GM23338 (cell line): ENCODE data around the gene NUP98. TPM values are rescaled to one million over a fixed set of nuclear protein-coding genes. Genes with fewer than 3 reads are reported as not detected.
A peak's percentile ranks its signal among the peaks of the same experiment; 100 is the strongest.

Experiments
- ATAC-seq: fragments of 200-7000 bp; cut with Tn5 transposase; 3 replicates; pipeline ENCODE4 v1.9.1; 2020
- DNase-seq: peaks from one replicate; pipeline ENCODE4 v3.0.0-alpha.2; 2015; ENCODE audit warnings: low spot score
- H2AFZ ChIP-seq: fragments of 200-600 bp; sonication (generic); 2 replicates; pipeline ENCODE4 v1.8.0; 2016; ENCODE audit warnings: antibody characterized with exemption, mild to moderate bottlenecking, moderate library complexity
- H3F3A ChIP-seq: fragments of 200-600 bp; sonication (generic); replicated peaks from 2 replicates; pipeline ENCODE4 v1.8.0; 2017; ENCODE audit warnings: antibody characterized with exemption, mixed run types, low read depth
- H3K27ac ChIP-seq: fragments of 200-600 bp; sonication (generic); 2 replicates; pipeline ENCODE4 v1.6.1; 2016; ENCODE audit warnings: low read depth
- H3K27me3 ChIP-seq: fragments of 200-600 bp; sonication (generic); 2 replicates; pipeline ENCODE4 v1.8.0; 2016; ENCODE audit warnings: mild to moderate bottlenecking, mixed run types, moderate library complexity; ENCODE audit not compliant: insufficient read depth
- H3K36me3 ChIP-seq: fragments of 200-600 bp; sonication (generic); 2 replicates; pipeline ENCODE4 v1.8.0; 2016; ENCODE audit warnings: mild to moderate bottlenecking; ENCODE audit not compliant: insufficient read depth
- H3K4me1 ChIP-seq: fragments of 200-600 bp; sonication (generic); 2 replicates; pipeline ENCODE4 v1.8.0; 2016; ENCODE audit warnings: mild to moderate bottlenecking, moderate library complexity; ENCODE audit not compliant: insufficient read depth
- H3K4me2 ChIP-seq: fragments of 200-600 bp; sonication (generic); 2 replicates; pipeline ENCODE4 v1.7.1; 2017; ENCODE audit warnings: mixed run types
- H3K4me3 ChIP-seq: fragments of 200-600 bp; sonication (generic); 2 replicates; pipeline ENCODE4 v1.6.1; 2016; ENCODE audit warnings: mixed run types
- H3K79me2 ChIP-seq: fragments of 200-600 bp; sonication (generic); replicated peaks from 2 replicates; pipeline ENCODE4 v1.8.0; 2017; ENCODE audit warnings: mild to moderate bottlenecking; ENCODE audit not compliant: insufficient read depth
- H3K9me2 ChIP-seq: fragments of 200-600 bp; sonication (generic); 2 replicates; pipeline ENCODE4 v1.8.0; 2017; ENCODE audit not compliant: insufficient read depth
- H4K20me1 ChIP-seq: fragments of 200-600 bp; sonication (generic); replicated peaks from 2 replicates; pipeline ENCODE4 v1.8.0; 2017; ENCODE audit warnings: mild to moderate bottlenecking; ENCODE audit not compliant: insufficient read depth
- H3K27ac Mint-ChIP-seq: 2 replicates; pipeline ENCODE4 v1.8.0; 2020; ENCODE audit warnings: inconsistent platforms, mild to moderate bottlenecking, moderate library complexity, mixed read lengths
- H3K27me3 Mint-ChIP-seq: 3 replicates; pipeline ENCODE4 v1.8.0; 2022; ENCODE audit warnings: low read depth, mild to moderate bottlenecking, moderate library complexity, mixed read lengths, inconsistent platforms; ENCODE audit not compliant: insufficient read depth, poor library complexity
- H3K36me3 Mint-ChIP-seq: 3 replicates; pipeline ENCODE4 v1.8.0; 2021; ENCODE audit warnings: low read depth, mild to moderate bottlenecking, inconsistent platforms, moderate library complexity, mixed read lengths
- H3K4me1 Mint-ChIP-seq: 3 replicates; pipeline ENCODE4 v1.8.0; 2020; ENCODE audit warnings: mild to moderate bottlenecking, inconsistent platforms, mixed read lengths
- H3K4me3 Mint-ChIP-seq: 3 replicates; pipeline ENCODE4 v1.8.0; 2021; ENCODE audit warnings: moderate library complexity, mild to moderate bottlenecking, inconsistent platforms, mixed read lengths
- H3K9me3 Mint-ChIP-seq: 3 replicates; pipeline ENCODE4 v1.8.0; 2020; ENCODE audit warnings: moderate library complexity, mild to moderate bottlenecking, inconsistent platforms, mixed read lengths
- CREB1 ChIP-seq: fragments of 250-450 bp; sonication (Bioruptor Pico); IDR thresholded peaks from 2 replicates; pipeline ENCODE4 v1.5.0; 2020; ENCODE audit warnings: low read depth, mild to moderate bottlenecking, moderate library complexity
- ETS1 ChIP-seq: IDR thresholded peaks from 2 replicates; pipeline ENCODE4 v1.6.1; 2016; ENCODE audit warnings: antibody characterized with exemption
- EZH2 ChIP-seq: fragments of 200-600 bp; sonication (generic); IDR thresholded peaks from one replicate; pipeline ENCODE4 v1.8.0; 2017; ENCODE audit warnings: antibody characterized with exemption, mild to moderate bottlenecking, low read depth; ENCODE audit not compliant: unreplicated experiment
- EZH2phosphoT487 ChIP-seq: fragments of 200-600 bp; sonication (generic); IDR thresholded peaks from one replicate; pipeline ENCODE4 v1.8.1; 2018; ENCODE audit warnings: antibody characterized with exemption; ENCODE audit not compliant: unreplicated experiment
- JUNB ChIP-seq: IDR thresholded peaks from one replicate; pipeline ENCODE4 v1.6.1; 2016; ENCODE audit warnings: antibody characterized with exemption; ENCODE audit not compliant: unreplicated experiment
- NANOG ChIP-seq: IDR thresholded peaks from 2 replicates; pipeline ENCODE4 v1.6.1; 2016; ENCODE audit warnings: antibody characterized with exemption, borderline replicate concordance
- POLR2AphosphoS5 ChIP-seq: IDR thresholded peaks from 2 replicates; pipeline ENCODE4 v1.6.1; 2016; ENCODE audit warnings: antibody characterized with exemption, low read depth
- STAT1 ChIP-seq: IDR thresholded peaks from one replicate; pipeline ENCODE4 v1.6.1; 2016; ENCODE audit warnings: antibody characterized with exemption; ENCODE audit not compliant: unreplicated experiment
- ZNF114 ChIP-seq: fragments of 250-450 bp; sonication (Bioruptor Pico); IDR thresholded peaks from 2 replicates; pipeline ENCODE4 v1.5.0; 2020; ENCODE audit warnings: mild to moderate bottlenecking, moderate library complexity
- ZNF331 ChIP-seq: fragments of 250-450 bp; sonication (Bioruptor Pico); IDR thresholded peaks from 2 replicates; pipeline ENCODE4 v1.5.0; 2020; ENCODE audit warnings: low read depth, mild to moderate bottlenecking, moderate library complexity
- polyA plus RNA-seq: library from polyadenylated mRNA; unstranded; fragments of >200 nt; fragmentation: Nextera tagmentation; extraction: Ambion mirVana; gene quantifications from 2 replicates; pipeline ENCODE4 v1.2.1, GENCODE V29; 2016
- total RNA-seq: library from RNA; depleted of rRNA; stranded (reverse); fragments of >200 nt; shearing (Covaris generic); gene quantifications from 2 replicates; pipeline ENCODE4 v1.2.3, GENCODE V29; 2014
- TF ChIP-seq, protein P1 (sequence below): fragments of 250-450 bp; sonication (Bioruptor Pico); IDR thresholded peaks from 2 replicates; pipeline ENCODE4 v1.5.0; 2020; ENCODE audit warnings: mild to moderate bottlenecking, moderate library complexity
- TF ChIP-seq, protein P2 (sequence below): IDR thresholded peaks from one replicate; pipeline ENCODE4 v1.6.1; 2018; ENCODE audit warnings: antibody characterized with exemption; ENCODE audit not compliant: unreplicated experiment
- TF ChIP-seq, protein P3 (sequence below), 2 experiments: fragments of 200-600 bp in 1 of 2; sonication (generic) in 1 of 2; conservative IDR thresholded peaks; 2 replicates each; pipeline versions ENCODE4 v1.5.1 to v1.6.1; 2016 to 2017; ENCODE audit warnings: antibody characterized with exemption in 2 of 2, low read depth in 2 of 2, mild to moderate bottlenecking in 2 of 2, moderate library complexity in 1 of 2

The NUP98 gene
- total and polyA plus RNA-seq, 2 experiments from 2014 or later: 23.9 to 174 TPM

- Mint-ChIP-seq H3K27ac (no peak overlapping the region), H3K36me3 (peaks cover 31% of the 10 kb centered on the region), H3K4me1 (peaks cover 7% of the 10 kb centered on the region; the same call in 2 of the 3 replicates), H3K4me3 (no peak overlapping the region), H3K9me3 (no peaks in the 10 kb centered on the region), H3K27me3 (peaks cover 4% of the 10 kb centered on the region)
- TF ChIP-seq POLR2AphosphoS5 (no peak), NANOG (no peak), ZNF331 (CRISPR knock-in tag) (no peak), EZH2 (no peak), ETS1 (no peak), JUNB (no peak), ZNF114 (no peak), EZH2phosphoT487 (no peak), STAT1 (no peak), CREB1 (CRISPR knock-in tag) (no peak)
- TF ChIP-seq, protein P1, sequence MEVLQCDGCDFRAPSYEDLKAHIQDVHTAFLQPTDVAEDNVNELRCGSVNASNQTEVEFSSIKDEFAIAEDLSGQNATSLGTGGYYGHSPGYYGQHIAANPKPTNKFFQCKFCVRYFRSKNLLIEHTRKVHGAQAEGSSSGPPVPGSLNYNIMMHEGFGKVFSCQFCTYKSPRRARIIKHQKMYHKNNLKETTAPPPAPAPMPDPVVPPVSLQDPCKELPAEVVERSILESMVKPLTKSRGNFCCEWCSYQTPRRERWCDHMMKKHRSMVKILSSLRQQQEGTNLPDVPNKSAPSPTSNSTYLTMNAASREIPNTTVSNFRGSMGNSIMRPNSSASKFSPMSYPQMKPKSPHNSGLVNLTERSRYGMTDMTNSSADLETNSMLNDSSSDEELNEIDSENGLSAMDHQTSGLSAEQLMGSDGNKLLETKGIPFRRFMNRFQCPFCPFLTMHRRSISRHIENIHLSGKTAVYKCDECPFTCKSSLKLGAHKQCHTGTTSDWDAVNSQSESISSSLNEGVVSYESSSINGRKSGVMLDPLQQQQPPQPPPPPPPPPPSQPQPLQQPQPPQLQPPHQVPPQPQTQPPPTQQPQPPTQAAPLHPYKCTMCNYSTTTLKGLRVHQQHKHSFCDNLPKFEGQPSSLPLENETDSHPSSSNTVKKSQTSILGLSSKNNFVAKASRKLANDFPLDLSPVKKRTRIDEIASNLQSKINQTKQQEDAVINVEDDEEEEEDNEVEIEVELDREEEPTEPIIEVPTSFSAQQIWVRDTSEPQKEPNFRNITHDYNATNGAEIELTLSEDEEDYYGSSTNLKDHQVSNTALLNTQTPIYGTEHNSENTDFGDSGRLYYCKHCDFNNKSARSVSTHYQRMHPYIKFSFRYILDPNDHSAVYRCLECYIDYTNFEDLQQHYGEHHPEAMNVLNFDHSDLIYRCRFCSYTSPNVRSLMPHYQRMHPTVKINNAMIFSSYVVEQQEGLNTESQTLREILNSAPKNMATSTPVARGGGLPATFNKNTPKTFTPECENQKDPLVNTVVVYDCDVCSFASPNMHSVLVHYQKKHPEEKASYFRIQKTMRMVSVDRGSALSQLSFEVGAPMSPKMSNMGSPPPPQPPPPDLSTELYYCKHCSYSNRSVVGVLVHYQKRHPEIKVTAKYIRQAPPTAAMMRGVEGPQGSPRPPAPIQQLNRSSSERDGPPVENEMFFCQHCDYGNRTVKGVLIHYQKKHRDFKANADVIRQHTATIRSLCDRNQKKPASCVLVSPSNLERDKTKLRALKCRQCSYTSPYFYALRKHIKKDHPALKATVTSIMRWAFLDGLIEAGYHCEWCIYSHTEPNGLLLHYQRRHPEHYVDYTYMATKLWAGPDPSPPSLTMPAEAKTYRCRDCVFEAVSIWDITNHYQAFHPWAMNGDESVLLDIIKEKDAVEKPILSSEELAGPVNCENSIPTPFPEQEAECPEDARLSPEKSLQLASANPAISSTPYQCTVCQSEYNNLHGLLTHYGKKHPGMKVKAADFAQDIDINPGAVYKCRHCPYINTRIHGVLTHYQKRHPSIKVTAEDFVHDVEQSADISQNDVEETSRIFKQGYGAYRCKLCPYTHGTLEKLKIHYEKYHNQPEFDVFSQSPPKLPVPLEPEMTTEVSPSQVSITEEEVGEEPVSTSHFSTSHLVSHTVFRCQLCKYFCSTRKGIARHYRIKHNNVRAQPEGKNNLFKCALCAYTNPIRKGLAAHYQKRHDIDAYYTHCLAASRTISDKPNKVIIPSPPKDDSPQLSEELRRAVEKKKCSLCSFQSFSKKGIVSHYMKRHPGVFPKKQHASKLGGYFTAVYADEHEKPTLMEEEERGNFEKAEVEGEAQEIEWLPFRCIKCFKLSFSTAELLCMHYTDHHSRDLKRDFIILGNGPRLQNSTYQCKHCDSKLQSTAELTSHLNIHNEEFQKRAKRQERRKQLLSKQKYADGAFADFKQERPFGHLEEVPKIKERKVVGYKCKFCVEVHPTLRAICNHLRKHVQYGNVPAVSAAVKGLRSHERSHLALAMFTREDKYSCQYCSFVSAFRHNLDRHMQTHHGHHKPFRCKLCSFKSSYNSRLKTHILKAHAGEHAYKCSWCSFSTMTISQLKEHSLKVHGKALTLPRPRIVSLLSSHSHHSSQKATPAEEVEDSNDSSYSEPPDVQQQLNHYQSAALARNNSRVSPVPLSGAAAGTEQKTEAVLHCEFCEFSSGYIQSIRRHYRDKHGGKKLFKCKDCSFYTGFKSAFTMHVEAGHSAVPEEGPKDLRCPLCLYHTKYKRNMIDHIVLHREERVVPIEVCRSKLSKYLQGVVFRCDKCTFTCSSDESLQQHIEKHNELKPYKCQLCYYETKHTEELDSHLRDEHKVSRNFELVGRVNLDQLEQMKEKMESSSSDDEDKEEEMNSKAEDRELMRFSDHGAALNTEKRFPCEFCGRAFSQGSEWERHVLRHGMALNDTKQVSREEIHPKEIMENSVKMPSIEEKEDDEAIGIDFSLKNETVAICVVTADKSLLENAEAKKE (CRISPR knock-in tag): no peak
- TF ChIP-seq, protein P2, sequence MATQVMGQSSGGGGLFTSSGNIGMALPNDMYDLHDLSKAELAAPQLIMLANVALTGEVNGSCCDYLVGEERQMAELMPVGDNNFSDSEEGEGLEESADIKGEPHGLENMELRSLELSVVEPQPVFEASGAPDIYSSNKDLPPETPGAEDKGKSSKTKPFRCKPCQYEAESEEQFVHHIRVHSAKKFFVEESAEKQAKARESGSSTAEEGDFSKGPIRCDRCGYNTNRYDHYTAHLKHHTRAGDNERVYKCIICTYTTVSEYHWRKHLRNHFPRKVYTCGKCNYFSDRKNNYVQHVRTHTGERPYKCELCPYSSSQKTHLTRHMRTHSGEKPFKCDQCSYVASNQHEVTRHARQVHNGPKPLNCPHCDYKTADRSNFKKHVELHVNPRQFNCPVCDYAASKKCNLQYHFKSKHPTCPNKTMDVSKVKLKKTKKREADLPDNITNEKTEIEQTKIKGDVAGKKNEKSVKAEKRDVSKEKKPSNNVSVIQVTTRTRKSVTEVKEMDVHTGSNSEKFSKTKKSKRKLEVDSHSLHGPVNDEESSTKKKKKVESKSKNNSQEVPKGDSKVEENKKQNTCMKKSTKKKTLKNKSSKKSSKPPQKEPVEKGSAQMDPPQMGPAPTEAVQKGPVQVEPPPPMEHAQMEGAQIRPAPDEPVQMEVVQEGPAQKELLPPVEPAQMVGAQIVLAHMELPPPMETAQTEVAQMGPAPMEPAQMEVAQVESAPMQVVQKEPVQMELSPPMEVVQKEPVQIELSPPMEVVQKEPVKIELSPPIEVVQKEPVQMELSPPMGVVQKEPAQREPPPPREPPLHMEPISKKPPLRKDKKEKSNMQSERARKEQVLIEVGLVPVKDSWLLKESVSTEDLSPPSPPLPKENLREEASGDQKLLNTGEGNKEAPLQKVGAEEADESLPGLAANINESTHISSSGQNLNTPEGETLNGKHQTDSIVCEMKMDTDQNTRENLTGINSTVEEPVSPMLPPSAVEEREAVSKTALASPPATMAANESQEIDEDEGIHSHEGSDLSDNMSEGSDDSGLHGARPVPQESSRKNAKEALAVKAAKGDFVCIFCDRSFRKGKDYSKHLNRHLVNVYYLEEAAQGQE: no peak
- TF ChIP-seq, protein P3, sequence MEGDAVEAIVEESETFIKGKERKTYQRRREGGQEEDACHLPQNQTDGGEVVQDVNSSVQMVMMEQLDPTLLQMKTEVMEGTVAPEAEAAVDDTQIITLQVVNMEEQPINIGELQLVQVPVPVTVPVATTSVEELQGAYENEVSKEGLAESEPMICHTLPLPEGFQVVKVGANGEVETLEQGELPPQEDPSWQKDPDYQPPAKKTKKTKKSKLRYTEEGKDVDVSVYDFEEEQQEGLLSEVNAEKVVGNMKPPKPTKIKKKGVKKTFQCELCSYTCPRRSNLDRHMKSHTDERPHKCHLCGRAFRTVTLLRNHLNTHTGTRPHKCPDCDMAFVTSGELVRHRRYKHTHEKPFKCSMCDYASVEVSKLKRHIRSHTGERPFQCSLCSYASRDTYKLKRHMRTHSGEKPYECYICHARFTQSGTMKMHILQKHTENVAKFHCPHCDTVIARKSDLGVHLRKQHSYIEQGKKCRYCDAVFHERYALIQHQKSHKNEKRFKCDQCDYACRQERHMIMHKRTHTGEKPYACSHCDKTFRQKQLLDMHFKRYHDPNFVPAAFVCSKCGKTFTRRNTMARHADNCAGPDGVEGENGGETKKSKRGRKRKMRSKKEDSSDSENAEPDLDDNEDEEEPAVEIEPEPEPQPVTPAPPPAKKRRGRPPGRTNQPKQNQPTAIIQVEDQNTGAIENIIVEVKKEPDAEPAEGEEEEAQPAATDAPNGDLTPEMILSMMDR (conservative IDR thresholded peaks at IDR 0.05; ENCODE audit: low read depth in 2 of 2): no peak
- H3F3A ChIP-seq: peaks cover 2% of the 10 kb centered on the region; the same call in 1 of the 2 replicates
- H3K27me3 ChIP-seq: no peaks in the 10 kb centered on the region
- peaks cover 50% of the 10 kb centered on the region for H4K20me1 ChIP-seq
- no peak overlapping the region for H2AFZ ChIP-seq
- H3K79me2 ChIP-seq: peaks cover 87% of the 10 kb centered on the region
- H3K4me3 ChIP-seq: no peak overlapping the region
- H3K36me3 ChIP-seq: peaks cover 24% of the 10 kb centered on the region; the same call in 1 of the 2 replicates
- ATAC-seq (no peak), DNase-seq (no peak)
- H3K27ac ChIP-seq: 0 out of 2 replicates have a peak overlapping the region, but pooled peaks have one; percentile 42
- H3K4me1 ChIP-seq: no peaks in the 10 kb centered on the region; the same call in 1 of the 2 replicates
- H3K9me2 ChIP-seq: no peaks in the 10 kb centered on the region
- no peak overlapping the region for H3K4me2 ChIP-seq
Observed at GRCh38 chr11:3783611-3784010, 13.7 kb downstream of the NUP98 start.
